Posterior vena cava (tissue), 2 donors: ENCODE data around the gene SLC12A5. TPM values are rescaled to one million over a fixed set of nuclear protein-coding genes. Genes with fewer than 3 reads are reported as not detected.
"Not testable (repeated sequence)": the region's sequence is repeated elsewhere in the genome, so short reads cannot be mapped to it uniquely, and the experiment has no call there.

Source experiments
- DNase-seq: peaks from one replicate; pipeline ENCODE4 v3.0.0-alpha.2; 2020; ENCODE audit warnings: low spot score
- intact Hi-C, 2 donors: fragments of 100-400 bp; cut with DNase I; formaldehyde crosslinking; loops; one replicate each; pipeline versions ENCODE4 v1.14.1 to v1.14.2; 2022 to 2023
- total RNA-seq, 2 donors: library from RNA; stranded (reverse); fragmentation: NEBNext Ultra II Directional; extraction: Animal tissue kit (Norgen Biotek cat#: 25700); gene quantifications; one replicate each; pipeline ENCODE4 v1.2.1, GENCODE V29; 2021
- donor health status: DM: yes; HTN: yes; CAD: no.
- donor health status: DM: yes; HTN: yes; CAD: no.

The SLC12A5 gene
- total RNA-seq, 2 donors from 2014 or later, result 0.48 TPM; not detected in 1

DNA sequence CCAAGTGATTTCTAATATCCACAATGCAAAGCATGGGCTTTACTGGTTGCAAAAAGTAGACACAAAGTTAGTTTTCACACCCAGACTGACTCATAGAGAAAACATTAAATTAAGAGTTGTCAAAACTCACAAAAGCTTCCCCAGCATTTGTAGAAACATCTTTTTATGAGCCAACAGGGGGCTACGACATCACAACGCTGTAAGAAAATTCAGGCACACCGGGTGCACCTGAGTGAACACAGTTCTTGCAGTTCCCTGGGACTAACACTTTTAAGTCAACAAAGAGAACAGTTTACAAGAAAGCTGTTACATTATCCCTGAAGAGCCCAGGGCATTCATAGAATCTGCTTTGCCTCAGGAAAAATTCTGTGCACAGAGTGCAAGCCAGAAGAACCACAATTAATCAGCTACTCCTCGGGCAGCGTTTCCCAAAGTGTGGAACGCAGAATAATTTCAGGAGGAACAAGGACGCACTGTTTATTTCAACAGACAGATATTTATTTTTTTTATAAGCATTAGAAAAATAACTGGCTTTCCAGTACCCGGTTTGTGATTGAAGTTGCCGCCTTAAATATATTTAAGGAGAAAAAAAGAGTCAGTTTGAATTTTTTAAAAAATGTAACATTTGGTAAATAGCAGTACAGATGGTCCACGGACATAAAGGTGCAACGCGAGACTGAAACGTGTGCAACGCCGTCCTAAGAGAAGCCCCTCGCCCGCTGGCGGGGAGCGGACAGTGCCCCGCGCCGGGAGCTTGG lies 59.6 kb downstream of the SLC12A5 start:
- intact Hi-C loops, result no loop called here
- DNase-seq, result no peak

GRCh38 chr20:46089167-46089416 lies 60.1 kb downstream of the SLC12A5 start:
- intact Hi-C loops, result no loop called here
- DNase-seq, result no peak

DNA sequence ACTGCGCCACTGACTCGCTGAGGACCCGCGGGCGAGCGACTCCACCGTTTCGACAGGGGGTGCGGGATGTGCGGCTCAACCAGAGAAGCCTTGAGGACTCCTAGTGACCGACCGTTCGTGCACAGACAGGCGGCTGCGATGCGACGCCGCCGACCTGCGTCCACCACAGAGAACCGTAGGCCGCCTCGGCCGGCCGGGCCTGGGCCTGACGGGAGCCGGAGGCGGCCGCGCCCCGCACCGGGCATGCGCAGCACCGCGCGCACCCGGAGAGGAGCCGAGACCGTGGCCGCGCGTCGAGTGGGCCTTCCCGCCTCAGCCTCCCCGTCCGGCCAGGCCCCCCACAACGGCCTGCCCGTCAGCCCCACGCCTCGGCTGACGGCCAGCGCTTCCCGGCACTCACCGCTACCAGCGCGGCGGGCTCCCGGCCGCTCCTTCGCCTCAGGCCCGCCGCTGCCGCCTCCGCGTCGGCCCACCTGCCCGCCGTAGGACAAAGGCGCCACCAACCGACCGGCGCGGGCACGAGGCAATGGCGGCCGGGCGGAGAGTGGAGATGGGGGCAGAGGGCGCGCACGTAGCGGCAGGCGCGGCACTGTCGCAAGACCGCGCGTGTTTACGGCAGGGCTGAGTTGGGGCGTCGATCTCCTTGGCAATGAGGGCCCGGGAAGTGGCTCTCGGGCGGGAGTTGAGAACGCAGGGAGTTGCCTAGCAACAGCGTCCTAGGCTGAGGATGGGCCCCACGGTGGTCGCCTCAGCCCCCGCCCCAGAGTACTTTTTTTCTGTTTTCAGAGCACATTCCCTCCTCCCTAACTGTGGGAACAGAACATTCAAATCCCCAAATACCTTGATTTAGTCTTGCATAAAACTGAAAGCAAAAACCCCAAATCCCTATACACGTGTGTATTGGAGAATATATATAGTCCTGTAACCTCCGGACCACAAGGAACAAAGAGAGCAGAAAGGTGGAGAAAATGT lies 60.7 kb downstream of the SLC12A5 start, which contains the start of gene NCOA5:
Gene NCOA5 (minus strand): TSS at position 546 of the 972 bp plus-strand sequence. CDS start 10,538 bp downstream, outside the sequence.
- intact Hi-C loops, result no loop called here
- DNase-seq, result peak; percentile 99

DNA sequence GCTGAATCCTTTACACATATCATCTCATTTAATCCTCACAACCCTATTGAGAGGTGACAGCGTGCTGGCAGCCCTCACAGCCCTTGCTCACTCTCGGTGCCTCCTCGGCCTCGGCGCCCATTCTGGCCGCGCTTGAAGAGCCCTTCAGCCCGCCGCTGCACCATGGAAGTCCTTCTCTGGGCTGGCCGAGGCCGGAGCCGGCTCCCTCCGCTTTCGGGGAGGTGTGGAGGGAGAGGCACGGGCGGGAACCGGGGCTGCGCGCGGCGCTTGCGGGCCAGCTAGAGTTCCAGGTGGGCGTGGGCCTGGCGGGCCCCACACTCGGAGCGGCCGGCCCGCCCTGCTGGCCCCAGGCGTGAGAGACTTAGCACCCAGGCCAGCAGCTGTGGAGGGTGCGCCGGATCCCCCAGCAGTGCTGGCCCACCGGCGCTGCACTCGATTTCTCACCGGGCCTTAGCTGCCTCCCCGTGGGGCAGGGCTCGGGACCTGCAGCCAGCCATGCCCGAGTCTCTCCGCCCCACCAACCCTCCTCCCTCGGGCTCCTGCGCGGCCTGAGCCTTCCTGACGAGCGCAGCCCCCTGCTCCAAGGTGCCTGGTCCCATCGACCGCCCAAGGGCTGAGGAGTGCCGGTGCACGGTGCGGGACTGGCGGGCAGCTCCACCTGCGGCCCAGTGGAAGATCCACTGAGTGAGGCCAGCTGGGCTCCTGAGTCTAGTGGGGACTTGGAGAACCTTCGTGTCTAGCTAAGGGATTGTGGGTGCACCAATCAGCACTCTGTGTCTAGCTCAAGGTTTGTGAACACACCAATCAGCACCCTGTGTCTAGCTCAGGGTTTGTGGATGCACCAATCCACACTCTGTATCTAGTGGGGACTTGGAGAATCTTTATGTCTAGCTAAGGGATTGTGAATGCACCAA lies 62.9 kb downstream of the SLC12A5 start:
- DNase-seq, intact Hi-C loops: not testable (repeated sequence)

- DNase-seq, result no peak
- intact Hi-C loops, result no loop called here
These were observed 64.5 kb downstream of the SLC12A5 start for GRCh38 chr20:46093531-46093930.

- intact Hi-C loops, result no loop called here
These were observed 70.7 kb downstream of the SLC12A5 start for GRCh38 chr20:46099491-46100287.

GRCh38 chr20:46100444-46100843 lies 71.4 kb downstream of the SLC12A5 start:
- DNase-seq, intact Hi-C loops: not testable (repeated sequence)

More at GRCh38 chr20:46099491-46100287, 70.7 kb downstream of the SLC12A5 start:
- DNase-seq, result no peak

GRCh38 chr20:46100988-46101387 lies 72.0 kb downstream of the SLC12A5 start:
- DNase-seq, result no peak
- intact Hi-C loops, result no loop called here

- intact Hi-C loops, result no loop called here
- DNase-seq, result no peak
These were observed 72.9 kb downstream of the SLC12A5 start for GRCh38 chr20:46101957-46102356.

DNA sequence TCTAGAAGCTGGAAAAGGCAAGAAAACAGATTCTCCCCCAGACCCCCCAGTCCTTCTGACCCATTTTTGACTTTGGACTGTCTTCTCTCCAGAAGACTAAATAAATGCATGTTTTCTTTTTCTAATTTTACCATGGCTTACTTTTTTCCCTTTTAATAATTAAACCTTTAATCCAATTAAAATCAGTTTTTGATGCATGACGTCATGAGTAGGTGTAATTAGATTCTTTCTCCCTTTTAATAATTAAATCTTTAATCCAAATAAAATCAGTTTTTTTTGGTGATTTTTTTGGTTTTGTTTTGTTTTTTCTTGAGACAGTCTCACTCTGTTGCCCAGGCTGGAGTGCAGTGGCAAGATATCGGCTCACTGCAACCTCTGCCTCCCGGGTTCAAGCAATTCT lies 73.9 kb downstream of the SLC12A5 start:
- no peak for DNase-seq
- intact Hi-C loops, result no loop called here

GRCh38 chr20:46104262-46104661 lies 75.2 kb downstream of the SLC12A5 start:
- DNase-seq, result no peak

DNA sequence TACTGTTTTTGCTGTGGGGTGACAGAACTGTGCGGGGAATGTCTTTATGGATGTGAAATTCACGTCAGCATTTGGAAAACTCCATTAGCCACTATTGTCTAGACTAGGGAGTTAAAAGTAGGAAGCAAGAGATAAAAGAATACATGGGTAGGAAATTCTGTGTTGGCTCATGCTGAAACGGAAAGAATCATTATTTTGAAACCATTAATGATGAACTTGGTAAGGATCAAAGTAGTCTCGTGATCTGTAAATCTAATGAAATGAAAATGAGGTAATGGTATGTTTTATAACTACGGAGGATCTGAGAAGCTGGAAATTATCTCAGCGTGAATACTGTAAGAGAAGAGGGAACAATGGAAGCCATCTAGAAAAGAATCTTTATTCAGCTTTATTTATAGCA lies 78.0 kb downstream of the SLC12A5 start:
- DNase-seq, result no peak
- intact Hi-C loops, result no loop called here

More at GRCh38 chr20:46104262-46104661, 75.2 kb downstream of the SLC12A5 start:
- intact Hi-C loops, result no loop called here

DNA sequence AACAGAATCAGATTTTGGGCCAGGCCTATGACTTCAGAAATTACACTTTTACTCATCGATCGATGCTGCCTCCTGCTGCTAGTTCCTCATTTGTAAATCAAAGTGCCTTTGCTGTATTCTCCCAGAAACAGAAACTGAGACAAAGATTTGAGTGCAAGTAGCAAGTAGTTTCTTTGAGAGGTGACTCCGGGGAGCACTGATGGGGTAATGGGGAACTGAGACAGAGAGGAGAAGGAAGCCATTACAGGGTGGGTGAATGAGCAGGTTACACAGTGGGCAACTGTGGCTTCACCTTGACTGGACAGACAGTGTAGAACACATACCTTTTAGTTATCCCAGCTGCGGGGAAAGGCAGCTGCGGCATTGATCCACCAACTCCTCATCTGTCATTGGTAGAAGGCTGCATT lies 79.4 kb downstream of the SLC12A5 start:
- DNase-seq, result no peak
- intact Hi-C loops, result no loop called here

- no peak for DNase-seq
- intact Hi-C loops, result no loop called here
These were observed 80.0 kb downstream of the SLC12A5 start for GRCh38 chr20:46108976-46109375.

Other genes with a start within 250 kb of the SLC12A5 start
- 1 to 10 TPM in 1 of 2 donors, not detected in 1; 4.7 TPM for gene WFDC3, start 237.3 kb upstream of the SLC12A5 start, total RNA-seq
- gene DNTTIP1, start 237.3 kb upstream of the SLC12A5 start, total RNA-seq, result 10 to 100 TPM; 20.3 to 23.7 TPM
- under 1 TPM in 1 of 2 donors, not detected in 1; 0.79 TPM for gene UBE2C, start 216.6 kb upstream of the SLC12A5 start, total RNA-seq
- under 1 TPM; 0.48 to 0.60 TPM for gene TNNC2, start 201.9 kb upstream of the SLC12A5 start, total RNA-seq
- gene SNX21, start 195.4 kb upstream of the SLC12A5 start, total RNA-seq, result 10 to 100 TPM; 35.8 to 55.4 TPM
- gene ACOT8, start 171.8 kb upstream of the SLC12A5 start, total RNA-seq, result 10 to 100 TPM; 12.2 to 14.1 TPM
- gene ZSWIM3, start 171.6 kb upstream of the SLC12A5 start, total RNA-seq, result 1 to 10 TPM; 2.3 to 2.5 TPM
- 1 to 10 TPM; 6.5 to 7.0 TPM for gene ZSWIM1, start 148.0 kb upstream of the SLC12A5 start, total RNA-seq
- gene SPATA25, start 141.6 kb upstream of the SLC12A5 start, total RNA-seq, result 1 to 10 TPM in 1 of 2 donors, under 1 TPM in 1; 1.00 to 9.6 TPM
- 10 to 100 TPM; 10.0 to 35.4 TPM for gene NEURL2, start 138.0 kb upstream of the SLC12A5 start, total RNA-seq
- gene CTSA, start 137.9 kb upstream of the SLC12A5 start, total RNA-seq, result 100 to 1,000 TPM in 1 of 2 donors, 10 to 100 TPM in 1; 81.2 to 112 TPM
- 100 to 1,000 TPM; 134 to 689 TPM for gene PLTP, start 117.1 kb upstream of the SLC12A5 start, total RNA-seq
- gene PCIF1, start 94.5 kb upstream of the SLC12A5 start, total RNA-seq, result 10 to 100 TPM; 27.3 to 35.7 TPM
- 10 to 100 TPM; 12.6 to 13.7 TPM for gene ZNF335, start 57.0 kb upstream of the SLC12A5 start, total RNA-seq
- gene MMP9, start 20.3 kb upstream of the SLC12A5 start, total RNA-seq, result 10 to 100 TPM in 1 of 2 donors, 1 to 10 TPM in 1; 2.2 to 16.6 TPM
- 10 to 100 TPM; 18.7 to 20.4 TPM for gene NCOA5, start 60.7 kb downstream of the SLC12A5 start, total RNA-seq
- 10 to 100 TPM in 1 of 2 donors, 1 to 10 TPM in 1; 9.6 to 11.3 TPM for gene CD40, start 89.1 kb downstream of the SLC12A5 start, total RNA-seq